OCI-LY1 (cell line): ENCODE results near the gene MAPK8IP3.

Source experiments
- H2AFZ ChIP-seq: fragments of 200-600 bp; sonication (generic), shearing (Covaris generic); 2 replicates; pipeline ENCODE4 v1.6.0; 2014; ENCODE audit warnings: antibody characterized with exemption, mild to moderate bottlenecking, low read length
- H3F3A ChIP-seq: fragments of 200-600 bp; sonication (generic), shearing (Covaris generic); 2 replicates; pipeline ENCODE4 v1.6.0; 2014; ENCODE audit warnings: mild to moderate bottlenecking, antibody characterized with exemption, low read length, moderate library complexity; ENCODE audit not compliant: insufficient read depth
- H3K27ac ChIP-seq: fragments of 200-600 bp; sonication (generic); 2 replicates; pipeline ENCODE4 v1.5.1; 2014; ENCODE audit warnings: low read length, mixed run types, mild to moderate bottlenecking, low read depth; ENCODE audit not compliant: poor library complexity, severe bottlenecking
- H3K27me3 ChIP-seq: fragments of 200-600 bp; sonication (generic); 2 replicates; pipeline ENCODE4 v1.6.0; 2014; ENCODE audit warnings: antibody characterized with exemption, mild to moderate bottlenecking, low read length, moderate library complexity; ENCODE audit not compliant: insufficient read depth
- H3K36me3 ChIP-seq: fragments of 200-600 bp; sonication (generic); 2 replicates; pipeline ENCODE4 v1.6.1; 2014; ENCODE audit warnings: mild to moderate bottlenecking, antibody characterized with exemption, low read length, moderate library complexity, mixed read lengths; ENCODE audit not compliant: insufficient read depth
- H3K4me1 ChIP-seq: fragments of 200-600 bp; sonication (generic); 2 replicates; pipeline ENCODE4 v1.5.1; 2014; ENCODE audit warnings: mild to moderate bottlenecking, low read length, moderate library complexity; ENCODE audit not compliant: insufficient read depth, severe bottlenecking
- H3K4me2 ChIP-seq: fragments of 200-600 bp; sonication (generic), shearing (Covaris generic); 2 replicates; pipeline ENCODE4 v1.6.1; 2014; ENCODE audit warnings: low read length
- H3K4me3 ChIP-seq: fragments of 200-600 bp; sonication (generic); 2 replicates; pipeline ENCODE4 v1.5.1; 2014; ENCODE audit warnings: low read length, low read depth, mild to moderate bottlenecking, mixed read lengths; ENCODE audit not compliant: poor library complexity, severe bottlenecking
- H3K79me2 ChIP-seq: fragments of 200-600 bp; shearing (Covaris generic); 2 replicates; pipeline ENCODE4 v1.6.1; 2016; ENCODE audit warnings: mixed run types, low read length, mixed read lengths; ENCODE audit not compliant: insufficient read depth
- H3K9ac ChIP-seq: fragments of 200-600 bp; sonication (generic), shearing (Covaris generic); 2 replicates; pipeline ENCODE4 v1.6.1; 2014; ENCODE audit warnings: mild to moderate bottlenecking, low read length, mixed read lengths
- H3K9me2 ChIP-seq: fragments of 200-600 bp; sonication (generic), shearing (Covaris generic); 2 replicates; pipeline ENCODE4 v1.6.1; 2014; ENCODE audit warnings: low read depth, mild to moderate bottlenecking, low read length, mixed read lengths
- H3K9me3 ChIP-seq: fragments of 200-600 bp; shearing (Covaris generic); 2 replicates; pipeline ENCODE4 v1.6.1; 2014; ENCODE audit warnings: low read length, mixed read lengths
- H4K20me1 ChIP-seq: fragments of 200-600 bp; sonication (generic), shearing (Covaris generic); 2 replicates; pipeline ENCODE4 v1.6.0; 2016; ENCODE audit warnings: mild to moderate bottlenecking, low read length; ENCODE audit not compliant: insufficient read depth
- CTCF ChIP-seq: fragments of 200-600 bp; sonication (generic), shearing (Covaris generic); IDR thresholded peaks from 2 replicates; pipeline ENCODE4 v1.5.1; 2017; ENCODE audit warnings: mild to moderate bottlenecking, antibody characterized with exemption, low read length, moderate library complexity, mixed read lengths
- EZH2 ChIP-seq: fragments of 200-600 bp; sonication (generic), shearing (Covaris generic); IDR thresholded peaks from 2 replicates; pipeline ENCODE4 v1.8.0; 2017; ENCODE audit warnings: borderline replicate concordance, mixed run types, mild to moderate bottlenecking, antibody characterized with exemption, low read length, moderate library complexity, mixed read lengths

MAPK8IP3 gene

GRCh38 chr16:1727651-1728624 lies 21.9 kb downstream of the MAPK8IP3 start:
- no peaks in the 10 kb centered on the region for H3K9me3 ChIP-seq
- H3K9me2 ChIP-seq, result no peaks in the 10 kb centered on the region
- H3K27ac ChIP-seq, result no peak overlapping the region
- no peaks in the 10 kb centered on the region for H4K20me1 ChIP-seq
- peaks cover 73% of the 10 kb centered on the region for H3K36me3 ChIP-seq
- H2AFZ ChIP-seq, result no peak overlapping the region
- H3K4me3 ChIP-seq, result no peak overlapping the region
- peaks cover 4% of the 10 kb centered on the region; the same call in 1 of the 2 replicates for H3K79me2 ChIP-seq
- no peak overlapping the region for H3K9ac ChIP-seq
- no peak overlapping the region for H3K4me2 ChIP-seq
- H3K4me1 ChIP-seq, result peaks cover 9% of the 10 kb centered on the region
- no peaks in the 10 kb centered on the region for H3K27me3 ChIP-seq
- TF ChIP-seq EZH2, result no peak
- no peak for TF ChIP-seq CTCF
- no peaks in the 10 kb centered on the region for H3F3A ChIP-seq

GRCh38 chr16:1729026-1729425 lies 23.0 kb downstream of the MAPK8IP3 start:
- Histone ChIP-seq H3K9ac (no peak overlapping the region), H3K36me3 (peaks cover 81% of the 10 kb centered on the region), H3K4me3 (no peak overlapping the region), H3K4me1 (no peaks in the 10 kb centered on the region), H3K9me3 (no peaks in the 10 kb centered on the region), H3K79me2 (peaks cover under 1% of the 10 kb centered on the region; the same call in 1 of the 2 replicates), H3K9me2 (no peaks in the 10 kb centered on the region), H4K20me1 (no peaks in the 10 kb centered on the region), H3K27ac (no peak overlapping the region), H3F3A (no peaks in the 10 kb centered on the region), H3K4me2 (no peak overlapping the region), H3K27me3 (no peaks in the 10 kb centered on the region), H2AFZ (no peak overlapping the region)
- TF ChIP-seq CTCF (no peak), EZH2 (no peak)

GRCh38 chr16:1729445-1729844 lies 23.4 kb downstream of the MAPK8IP3 start:
- H3K27me3 ChIP-seq, result no peaks in the 10 kb centered on the region
- no peak overlapping the region for H3K4me2 ChIP-seq
- peaks cover 81% of the 10 kb centered on the region for H3K36me3 ChIP-seq
- no peaks in the 10 kb centered on the region for H3F3A ChIP-seq
- no peak overlapping the region for H3K9ac ChIP-seq
- H2AFZ ChIP-seq, result no peak overlapping the region
- no peaks in the 10 kb centered on the region for H3K9me3 ChIP-seq
- H4K20me1 ChIP-seq, result no peaks in the 10 kb centered on the region
- no peaks in the 10 kb centered on the region for H3K4me1 ChIP-seq
- H3K9me2 ChIP-seq, result no peaks in the 10 kb centered on the region
- H3K79me2 ChIP-seq, result no peaks in the 10 kb centered on the region
- TF ChIP-seq EZH2, result no peak
- no peak for TF ChIP-seq CTCF
- no peak overlapping the region for H3K27ac ChIP-seq
- no peak overlapping the region for H3K4me3 ChIP-seq
